Measurements from ENCODE around the gene MACROD2. TPM values are rescaled to one million over a fixed set of nuclear protein-coding genes. Genes with fewer than 3 reads are reported as not detected.
A peak's percentile ranks its signal among the peaks of the same experiment; 100 is the strongest.

Gene MACROD2
- total and polyA plus RNA-seq, 9 donors: 2.0 to 4.9 (median 3.1) TPM

GRCh38 chr20:14914633-14915032 lies 919.3 kb downstream of the MACROD2 start:
- WGBS (ENCODE audit: insufficient coverage): no CpG with 5 or more reads among the region's 2 CpGs
- no peaks in the 10 kb centered on the region for H3K27me3 ChIP-seq (ENCODE audit: control insufficient read depth, insufficient read depth, low read length)
- no peak overlapping the region for H3K4me3 ChIP-seq (ENCODE audit: low read length)
- peaks cover 14% of the 10 kb centered on the region for H3K4me1 ChIP-seq (ENCODE audit: control insufficient read depth, insufficient read depth, low read length)
- DNase-seq: peak; percentile 59
- H3K9me3 ChIP-seq (replicated peaks; ENCODE audit: control insufficient read depth, low read depth, low read length): no peaks in the 10 kb centered on the region
- H3K27ac ChIP-seq (ENCODE audit: low read length): no peak overlapping the region
- H3K36me3 ChIP-seq (ENCODE audit: control insufficient read depth, insufficient read depth, low read length): no peaks in the 10 kb centered on the region

DNA sequence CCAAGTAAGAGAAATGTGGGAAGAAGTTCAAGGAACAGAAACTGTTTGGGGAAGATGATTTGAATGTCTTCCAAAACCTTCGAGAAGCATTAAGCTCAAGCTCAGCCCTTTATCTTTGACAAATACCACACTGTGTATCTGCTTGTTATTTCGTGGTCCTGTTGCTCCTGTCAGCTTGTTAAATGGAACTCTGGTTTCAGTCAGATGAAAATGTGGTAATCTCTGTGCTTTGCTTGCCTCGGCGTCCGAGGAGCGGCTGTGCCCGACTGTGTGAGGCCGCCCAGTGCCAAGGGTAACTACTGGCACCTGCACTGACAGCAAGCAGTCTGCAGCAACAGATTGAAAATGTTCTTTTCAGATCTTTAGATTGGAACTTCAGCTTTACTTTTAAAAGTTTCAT lies 920.0 kb downstream of the MACROD2 start:
- H3K9me3 ChIP-seq (replicated peaks; ENCODE audit: control insufficient read depth, low read depth, low read length): no peaks in the 10 kb centered on the region
- peaks cover 17% of the 10 kb centered on the region for H3K4me1 ChIP-seq (ENCODE audit: control insufficient read depth, insufficient read depth, low read length)
- DNase-seq: peak; percentile 37
- H3K27me3 ChIP-seq (ENCODE audit: control insufficient read depth, insufficient read depth, low read length): no peaks in the 10 kb centered on the region
- no peak overlapping the region for H3K4me3 ChIP-seq (ENCODE audit: low read length)
- H3K36me3 ChIP-seq (ENCODE audit: control insufficient read depth, insufficient read depth, low read length): no peaks in the 10 kb centered on the region
- peak overlapping the region; percentile 20 for H3K27ac ChIP-seq (ENCODE audit: low read length)
- 40% methylated on average over 1 of the region's 8 CpGs for WGBS (ENCODE audit: insufficient coverage)

DNA sequence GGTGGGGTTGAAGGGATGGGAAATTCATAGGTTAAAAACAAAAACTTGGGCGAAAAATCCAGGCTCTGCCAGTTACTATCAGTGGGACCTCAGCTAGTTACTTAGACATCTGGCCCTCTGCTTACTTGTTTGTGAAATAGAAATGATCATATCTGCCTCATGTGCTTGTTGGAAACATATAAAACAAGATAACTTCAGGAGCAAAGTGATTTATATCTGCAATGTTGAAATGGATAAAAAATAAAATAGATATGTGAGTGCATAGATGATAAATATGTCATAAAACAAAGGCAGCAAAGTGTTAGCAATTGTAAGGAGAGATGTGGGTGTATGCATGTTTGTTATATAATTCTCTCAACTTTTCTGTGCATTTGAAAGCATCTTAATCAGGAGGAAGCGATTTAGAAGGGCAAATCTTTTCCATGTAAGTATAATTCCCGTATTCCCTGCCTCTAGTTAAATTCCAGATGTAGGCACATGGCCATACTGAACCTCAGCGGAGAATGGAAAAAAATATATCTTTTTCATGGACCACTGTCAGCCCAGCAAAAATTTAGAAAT lies 921.1 kb downstream of the MACROD2 start:
- peak; percentile 69 for DNase-seq
- no peak overlapping the region for H3K27ac ChIP-seq (ENCODE audit: low read length)
- H3K4me1 ChIP-seq (ENCODE audit: control insufficient read depth, insufficient read depth, low read length): peaks cover 17% of the 10 kb centered on the region
- WGBS (ENCODE audit: insufficient coverage): no CpG with 5 or more reads among the region's 4 CpGs
- H3K4me3 ChIP-seq (ENCODE audit: low read length): no peak overlapping the region
- no peaks in the 10 kb centered on the region for H3K27me3 ChIP-seq (ENCODE audit: control insufficient read depth, insufficient read depth, low read length)
- no peaks in the 10 kb centered on the region for H3K36me3 ChIP-seq (ENCODE audit: control insufficient read depth, insufficient read depth, low read length)
- no peaks in the 10 kb centered on the region for H3K9me3 ChIP-seq (replicated peaks; ENCODE audit: control insufficient read depth, low read depth, low read length)

DNA sequence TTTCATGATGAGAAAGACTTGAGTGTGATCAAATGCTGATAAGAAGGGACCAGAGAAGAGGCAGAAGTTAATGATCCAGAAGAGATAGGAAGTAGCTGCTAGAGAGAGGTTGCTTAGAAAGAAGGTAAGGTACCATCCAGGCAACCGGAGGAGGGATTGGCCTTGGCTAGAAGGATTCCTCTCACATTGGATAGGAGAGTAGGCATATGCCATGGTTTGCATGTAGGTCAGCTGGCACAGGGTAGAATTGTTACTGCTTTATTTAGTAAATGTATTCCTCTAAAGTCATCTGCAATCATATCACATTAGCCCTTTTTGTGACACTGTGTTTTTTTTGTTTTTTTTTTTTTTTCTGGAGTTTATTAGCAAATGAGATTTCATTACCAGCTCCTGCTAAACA lies 923.0 kb downstream of the MACROD2 start:
- Histone ChIP-seq H3K4me1 (ENCODE audit: control insufficient read depth, insufficient read depth, low read length) (peaks cover 17% of the 10 kb centered on the region), H3K9me3 (replicated peaks; ENCODE audit: control insufficient read depth, low read depth, low read length) (no peaks in the 10 kb centered on the region), H3K27ac (ENCODE audit: low read length) (no peak overlapping the region), H3K4me3 (ENCODE audit: low read length) (no peak overlapping the region), H3K36me3 (ENCODE audit: control insufficient read depth, insufficient read depth, low read length) (no peaks in the 10 kb centered on the region), H3K27me3 (ENCODE audit: control insufficient read depth, insufficient read depth, low read length) (no peaks in the 10 kb centered on the region)
- no CpG with 5 or more reads among the region's 1 CpG for WGBS (ENCODE audit: insufficient coverage)
- no peak for DNase-seq

DNA sequence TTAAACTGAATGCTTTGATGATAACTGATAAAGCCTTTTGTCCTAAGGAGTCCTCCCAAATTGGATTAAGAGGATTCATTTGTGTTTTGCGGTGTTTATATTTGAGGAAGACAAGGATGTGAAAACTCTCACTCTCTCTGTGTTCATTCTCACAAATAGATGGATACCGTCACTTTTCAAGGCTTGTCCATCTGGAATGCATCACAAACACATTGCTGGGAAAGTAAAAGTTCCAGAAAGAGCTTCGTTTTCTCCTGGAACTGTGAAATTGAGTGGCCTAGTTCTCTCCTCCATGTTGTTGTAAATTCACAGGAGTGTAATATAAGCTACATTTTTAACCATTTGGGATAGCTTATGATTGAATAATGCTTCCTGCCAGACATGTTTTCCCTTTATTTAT lies 923.7 kb downstream of the MACROD2 start:
- peak; percentile 91 for DNase-seq
- no CpG with 5 or more reads among the region's 3 CpGs for WGBS (ENCODE audit: insufficient coverage)
- Histone ChIP-seq H3K27ac (ENCODE audit: low read length) (peak overlapping the region; percentile 69), H3K9me3 (replicated peaks; ENCODE audit: control insufficient read depth, low read depth, low read length) (no peaks in the 10 kb centered on the region), H3K4me1 (ENCODE audit: control insufficient read depth, insufficient read depth, low read length) (peaks cover 15% of the 10 kb centered on the region), H3K4me3 (ENCODE audit: low read length) (no peak overlapping the region), H3K27me3 (ENCODE audit: control insufficient read depth, insufficient read depth, low read length) (no peaks in the 10 kb centered on the region), H3K36me3 (ENCODE audit: control insufficient read depth, insufficient read depth, low read length) (no peaks in the 10 kb centered on the region)

DNA sequence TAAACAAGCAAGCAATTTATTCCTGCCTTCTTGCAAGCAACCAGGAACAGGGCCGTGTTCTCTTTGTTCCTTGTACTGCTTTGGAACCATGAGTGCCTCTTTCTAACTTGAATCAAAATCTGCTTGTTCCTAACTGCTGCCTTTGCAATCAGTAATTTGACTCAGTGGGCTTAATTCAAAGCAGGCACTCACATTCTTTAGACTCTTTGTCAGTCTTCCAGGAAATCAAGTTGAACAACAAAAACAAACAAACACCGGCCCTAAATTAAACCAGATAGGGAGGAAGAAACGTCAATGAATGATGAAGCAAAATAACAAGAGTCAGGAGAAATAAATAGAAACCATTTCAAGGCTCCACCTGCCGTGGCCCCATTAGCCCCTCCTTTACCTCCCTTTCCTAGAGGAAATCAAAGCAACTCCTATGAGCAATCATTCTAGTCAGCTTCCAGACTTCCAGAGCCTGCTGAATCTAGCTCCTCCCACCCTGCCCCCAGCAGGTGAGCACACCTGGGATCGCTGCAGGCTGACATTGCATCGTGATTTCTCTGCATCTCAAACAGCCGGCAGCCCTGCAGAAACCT lies 924.3 kb downstream of the MACROD2 start:
- H3K27ac ChIP-seq (ENCODE audit: low read length): peak overlapping the region; percentile 69
- H3K36me3 ChIP-seq (ENCODE audit: control insufficient read depth, insufficient read depth, low read length): no peaks in the 10 kb centered on the region
- no peaks in the 10 kb centered on the region for H3K27me3 ChIP-seq (ENCODE audit: control insufficient read depth, insufficient read depth, low read length)
- WGBS (ENCODE audit: insufficient coverage): 17% methylated on average over 1 of the region's 7 CpGs
- peaks cover 15% of the 10 kb centered on the region for H3K4me1 ChIP-seq (ENCODE audit: control insufficient read depth, insufficient read depth, low read length)
- DNase-seq: peak; percentile 27
- no peak overlapping the region for H3K4me3 ChIP-seq (ENCODE audit: low read length)
- no peaks in the 10 kb centered on the region for H3K9me3 ChIP-seq (replicated peaks; ENCODE audit: control insufficient read depth, low read depth, low read length)

GRCh38 chr20:14921513-14921912 lies 926.2 kb downstream of the MACROD2 start:
- Histone ChIP-seq H3K4me3 (ENCODE audit: low read length) (no peak overlapping the region), H3K4me1 (ENCODE audit: control insufficient read depth, insufficient read depth, low read length) (peaks cover 9% of the 10 kb centered on the region), H3K9me3 (replicated peaks; ENCODE audit: control insufficient read depth, low read depth, low read length) (no peaks in the 10 kb centered on the region), H3K27ac (ENCODE audit: low read length) (no peak overlapping the region), H3K36me3 (ENCODE audit: control insufficient read depth, insufficient read depth, low read length) (no peaks in the 10 kb centered on the region), H3K27me3 (ENCODE audit: control insufficient read depth, insufficient read depth, low read length) (no peaks in the 10 kb centered on the region)
- peak; percentile 80 for DNase-seq
- WGBS (ENCODE audit: insufficient coverage): no CpG with 5 or more reads among the region's 1 CpG

GRCh38 chr20:14922503-14923267 lies 927.4 kb downstream of the MACROD2 start:
- H3K36me3 ChIP-seq (ENCODE audit: control insufficient read depth, insufficient read depth, low read length): no peaks in the 10 kb centered on the region
- no peak overlapping the region for H3K27ac ChIP-seq (ENCODE audit: low read length)
- no peaks in the 10 kb centered on the region for H3K9me3 ChIP-seq (replicated peaks; ENCODE audit: control insufficient read depth, low read depth, low read length)
- WGBS (ENCODE audit: insufficient coverage): 92% methylated on average over 3 of the region's 5 CpGs
- DNase-seq: no peak
- H3K4me1 ChIP-seq (ENCODE audit: control insufficient read depth, insufficient read depth, low read length): peaks cover 3% of the 10 kb centered on the region
- H3K27me3 ChIP-seq (ENCODE audit: control insufficient read depth, insufficient read depth, low read length): no peaks in the 10 kb centered on the region
- no peak overlapping the region for H3K4me3 ChIP-seq (ENCODE audit: low read length)

DNA sequence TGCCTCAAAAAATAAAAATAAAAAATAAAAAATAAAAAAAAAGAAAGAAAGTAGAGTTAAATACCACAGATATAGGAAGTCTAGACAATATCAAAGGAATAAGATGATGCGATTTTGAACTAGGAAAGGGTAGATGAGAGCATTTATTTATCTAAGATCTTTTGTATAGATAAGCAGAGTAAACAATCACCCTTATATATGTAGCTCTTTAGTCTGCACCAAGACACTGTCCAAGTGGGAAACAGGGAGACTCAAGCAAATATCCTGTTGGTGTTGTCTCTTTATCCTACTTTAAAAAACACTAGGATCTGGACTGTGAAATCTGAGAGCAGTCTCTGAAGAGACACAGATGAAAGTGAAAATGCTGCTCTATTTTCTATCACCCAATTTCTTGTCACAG lies 929.1 kb downstream of the MACROD2 start:
- H3K36me3 ChIP-seq (ENCODE audit: control insufficient read depth, insufficient read depth, low read length): no peaks in the 10 kb centered on the region
- no peak for DNase-seq
- peaks cover 3% of the 10 kb centered on the region for H3K4me1 ChIP-seq (ENCODE audit: control insufficient read depth, insufficient read depth, low read length)
- H3K9me3 ChIP-seq (replicated peaks; ENCODE audit: control insufficient read depth, low read depth, low read length): no peaks in the 10 kb centered on the region
- H3K27ac ChIP-seq (ENCODE audit: low read length): no peak overlapping the region
- WGBS (ENCODE audit: insufficient coverage): no CpG with 5 or more reads among the region's 1 CpG
- no peaks in the 10 kb centered on the region for H3K27me3 ChIP-seq (ENCODE audit: control insufficient read depth, insufficient read depth, low read length)
- no peak overlapping the region for H3K4me3 ChIP-seq (ENCODE audit: low read length)

DNA sequence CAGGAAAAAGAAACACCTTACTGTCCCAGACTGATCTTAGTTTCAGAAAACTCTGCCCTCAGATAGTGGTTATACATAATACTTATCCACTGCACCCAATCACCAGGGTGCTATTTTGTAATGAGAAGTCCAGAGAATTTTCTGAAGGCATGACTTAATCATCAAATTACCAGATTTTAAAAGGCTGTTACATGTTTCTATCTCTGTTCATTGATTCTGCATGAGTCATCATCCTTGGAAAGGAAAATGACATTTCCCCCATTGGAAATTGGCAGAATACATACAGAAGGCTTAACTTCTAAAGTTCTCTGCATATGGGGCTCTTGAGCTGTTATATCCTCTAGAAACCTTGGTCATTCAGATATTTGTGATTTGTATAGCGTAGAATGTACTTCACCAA lies 930.0 kb downstream of the MACROD2 start:
- H3K27ac ChIP-seq (ENCODE audit: low read length): no peak overlapping the region
- DNase-seq: peak; percentile 70
- H3K4me3 ChIP-seq (ENCODE audit: low read length): no peak overlapping the region
- H3K9me3 ChIP-seq (replicated peaks; ENCODE audit: control insufficient read depth, low read depth, low read length): no peaks in the 10 kb centered on the region
- H3K27me3 ChIP-seq (ENCODE audit: control insufficient read depth, insufficient read depth, low read length): no peaks in the 10 kb centered on the region
- no CpG with 5 or more reads among the region's 1 CpG for WGBS (ENCODE audit: insufficient coverage)
- no peaks in the 10 kb centered on the region for H3K36me3 ChIP-seq (ENCODE audit: control insufficient read depth, insufficient read depth, low read length)
- no peaks in the 10 kb centered on the region for H3K4me1 ChIP-seq (ENCODE audit: control insufficient read depth, insufficient read depth, low read length)
